Right renal pelvis (tissue), 4 donors: Measurements from ENCODE around the gene APOL4. TPM values are rescaled to one million over a fixed set of nuclear protein-coding genes. Genes with fewer than 3 reads are reported as not detected.

Experiments used
- polyA plus RNA-seq, 4 donors: library from polyadenylated mRNA; unstranded; fragments of 120-200 nt; gene quantifications; one replicate each; pipeline ENCODE4 v1.2.1, GENCODE V29; 2013; ENCODE audit not compliant: insufficient read length in 4 of 4

The APOL4 gene
- polyA plus RNA-seq, 4 donors: 6.2 to 10.5 (median 9.3) TPM

Other genes with a start within 250 kb of the APOL4 start
- gene RBFOX2, start 173.0 kb downstream of the APOL4 start, polyA plus RNA-seq: 100 to 1,000 TPM; 118 to 139 (median 129) TPM
- gene APOL3, start 41.1 kb downstream of the APOL4 start, polyA plus RNA-seq: 10 to 100 TPM; 13.3 to 17.9 (median 14.8) TPM
- gene APOL2, start 37.7 kb upstream of the APOL4 start, polyA plus RNA-seq: 10 to 100 TPM; 22.2 to 30.6 (median 28.0) TPM
- 10 to 100 TPM; 11.0 to 15.7 (median 12.4) TPM for gene APOL1, start 51.3 kb upstream of the APOL4 start, polyA plus RNA-seq
- 100 to 1,000 TPM; 269 to 312 (median 292) TPM for gene MYH9, start 186.2 kb upstream of the APOL4 start, polyA plus RNA-seq